Duodenal mucosa (tissue), 2 donors: Measurements from ENCODE around the gene PCDHGB4.
"Not testable (repeated sequence)": the region's sequence is repeated elsewhere in the genome, so short reads cannot be mapped to it uniquely, and the experiment has no call there.

Experiments
- H3K27ac ChIP-seq: one replicate; pipeline ENCODE4 v1.7.0; 2013; ENCODE audit warnings: low read depth, low read length
- H3K27me3 ChIP-seq, 2 donors: one replicate each; pipeline ENCODE4 v1.7.0; 2013; ENCODE audit warnings: low read length in 2 of 2, control low read depth in 1 of 2; ENCODE audit not compliant: insufficient read depth in 2 of 2, control insufficient read depth in 1 of 2
- H3K36me3 ChIP-seq, 2 donors: one replicate each; pipeline ENCODE4 v1.7.0; 2013; ENCODE audit warnings: low read length in 2 of 2, control low read depth in 1 of 2; ENCODE audit not compliant: insufficient read depth in 2 of 2, control insufficient read depth in 1 of 2
- H3K4me1 ChIP-seq, 2 donors: one replicate each; pipeline ENCODE4 v1.7.0; 2013; ENCODE audit warnings: low read length in 2 of 2, control low read depth in 1 of 2; ENCODE audit not compliant: insufficient read depth in 2 of 2, control insufficient read depth in 1 of 2
- H3K4me3 ChIP-seq, 2 donors: one replicate each; pipeline ENCODE4 v1.7.0; 2013; ENCODE audit warnings: low read length in 2 of 2, low read depth in 1 of 2
- H3K9ac ChIP-seq, 2 donors: one replicate each; pipeline ENCODE4 v1.7.0; 2013; ENCODE audit warnings: low read length in 2 of 2, low read depth in 1 of 2
- H3K9me3 ChIP-seq, 2 donors: one replicate each; pipeline ENCODE4 v1.7.0; 2013; ENCODE audit warnings: low read length in 2 of 2, control low read depth in 1 of 2; ENCODE audit not compliant: control insufficient read depth in 1 of 2

PCDHGB4 gene

GRCh38 chr5:141430332-141431113 lies 43.0 kb downstream of the PCDHGB4 start, which contains the start of gene PCDHGA12:
TSS of gene PCDHGA12 (plus strand) at chr5:141430507. CDS start at chr5:141430760, 253 bp downstream.
- H3K9me3 ChIP-seq: peaks cover 51 to 55% of the 10 kb centered on the region in 2 donors
- H3K27me3 ChIP-seq: no peaks in the 10 kb centered on the region
- no peak within 1 kb of the TSS for H3K9ac ChIP-seq

GRCh38 chr5:141431286-141431685 lies 43.8 kb downstream of the PCDHGB4 start:
- Histone ChIP-seq H3K27ac (no peak overlapping the region), H3K36me3 (no peaks in the 10 kb centered on the region), H3K4me1 (no peaks in the 10 kb centered on the region), H3K4me3 (peak overlapping the region in 1 of 2 donors; percentile 32), H3K9me3 (peaks cover 43 to 49% of the 10 kb centered on the region in 2 donors), H3K9ac (no peak overlapping the region), H3K27me3 (no peaks in the 10 kb centered on the region)

More at GRCh38 chr5:141430332-141431113, 43.0 kb downstream of the PCDHGB4 start, which contains the start of gene PCDHGA12:
- Histone ChIP-seq H3K36me3 (no peaks in the 10 kb centered on the region), H3K4me3 (peak within 1 kb of the TSS; percentile 32 to 35), H3K27ac (no peak within 1 kb of the TSS), H3K4me1 (no peaks in the 10 kb centered on the region)

- not testable (repeated sequence) for H3K27me3 ChIP-seq, H3K4me1 ChIP-seq, H3K36me3 ChIP-seq, H3K9ac ChIP-seq, H3K27ac ChIP-seq
- Histone ChIP-seq H3K4me3 (peak overlapping the region in 1 of 2 donors; percentile 9), H3K9me3 (peaks cover 35 to 40% of the 10 kb centered on the region in 2 donors)
These were observed 44.8 kb downstream of the PCDHGB4 start for GRCh38 chr5:141432308-141432707.

GRCh38 chr5:141432726-141433125 lies 45.2 kb downstream of the PCDHGB4 start:
- H3K9me3 ChIP-seq: peaks cover 31 to 36% of the 10 kb centered on the region in 2 donors

DNA sequence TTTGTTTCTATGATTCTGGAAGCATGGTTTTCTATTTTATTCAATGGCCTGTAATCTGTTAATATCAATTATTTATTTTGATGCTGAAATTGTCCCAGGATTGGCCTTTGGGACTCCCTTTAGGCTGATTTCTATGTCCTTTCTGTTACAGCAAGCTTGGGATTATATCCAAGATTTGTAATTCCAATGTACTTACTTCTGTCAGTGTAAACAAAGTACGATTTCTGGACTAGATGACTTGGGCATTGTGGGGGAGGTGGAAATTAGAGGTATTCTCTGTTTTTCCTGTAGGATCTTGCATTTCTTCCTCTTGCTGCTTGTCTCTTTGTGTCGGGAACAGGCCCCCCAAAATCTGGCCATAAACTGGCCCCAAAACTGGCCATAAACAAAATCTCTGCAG lies 46.5 kb downstream of the PCDHGB4 start:
- no peaks in the 10 kb centered on the region for H3K36me3 ChIP-seq
- H3K4me1 ChIP-seq: no peaks in the 10 kb centered on the region
- no peaks in the 10 kb centered on the region for H3K27me3 ChIP-seq
- no peak overlapping the region for H3K27ac ChIP-seq
- H3K9me3 ChIP-seq: peaks cover 21 to 29% of the 10 kb centered on the region in 2 donors
- no peak overlapping the region for H3K9ac ChIP-seq
- H3K4me3 ChIP-seq: no peak overlapping the region

More at GRCh38 chr5:141432726-141433125, 45.2 kb downstream of the PCDHGB4 start:
- H3K27me3 ChIP-seq, H3K36me3 ChIP-seq, H3K4me3 ChIP-seq, H3K4me1 ChIP-seq, H3K27ac ChIP-seq, H3K9ac ChIP-seq: not testable (repeated sequence)

- Histone ChIP-seq H3K36me3 (no peaks in the 10 kb centered on the region), H3K9me3 (peaks cover 13 to 25% of the 10 kb centered on the region in 2 donors), H3K4me1 (no peaks in the 10 kb centered on the region), H3K9ac (no peak overlapping the region), H3K4me3 (no peak overlapping the region), H3K27me3 (no peaks in the 10 kb centered on the region), H3K27ac (no peak overlapping the region)
These were observed 49.7 kb downstream of the PCDHGB4 start for GRCh38 chr5:141437221-141437620.

GRCh38 chr5:141439411-141440141 lies 52.1 kb downstream of the PCDHGB4 start:
- Histone ChIP-seq H3K27ac (no peak overlapping the region), H3K36me3 (no peaks in the 10 kb centered on the region), H3K4me3 (no peak overlapping the region), H3K9ac (no peak overlapping the region), H3K27me3 (no peaks in the 10 kb centered on the region), H3K4me1 (no peaks in the 10 kb centered on the region), H3K9me3 (peaks cover 9 to 17% of the 10 kb centered on the region in 2 donors)
